ENCODE measurements around the gene RBFOX1.

Gene RBFOX1

DNA sequence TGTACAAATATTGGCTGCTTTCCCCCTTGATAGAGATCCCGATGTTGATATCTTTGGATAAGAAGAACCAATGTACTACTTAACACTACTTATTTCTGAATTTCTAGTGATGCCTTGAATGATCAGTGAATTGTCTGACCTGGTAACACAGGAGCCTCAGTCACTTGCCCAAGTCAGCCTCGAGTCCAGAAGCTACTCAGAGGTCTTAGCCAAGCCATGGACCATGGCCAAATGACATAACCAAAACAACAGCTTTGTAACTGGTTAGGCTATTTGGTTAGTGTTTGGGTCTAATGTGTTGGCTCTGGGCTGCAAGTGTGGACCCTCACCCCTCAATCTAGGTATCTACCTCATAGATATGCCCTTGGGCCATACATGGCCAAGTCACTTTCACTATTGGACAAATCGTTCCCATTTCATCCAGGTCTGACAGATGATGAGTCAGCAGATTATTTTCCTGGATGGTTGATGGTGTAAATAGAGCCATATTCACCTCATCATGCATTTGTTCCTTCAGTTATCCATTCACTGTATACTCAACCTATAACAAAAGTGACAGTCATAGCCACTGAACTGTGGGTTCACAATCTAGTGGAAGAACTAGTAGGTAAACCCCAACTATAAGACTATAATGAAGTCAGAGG lies 3.5 kb downstream of the RBFOX1 start:
- no peak for DNase-seq

- no peak for DNase-seq
Measured at GRCh38 chr16:7336742-7337141, 4.1 kb downstream of the RBFOX1 start.

DNA sequence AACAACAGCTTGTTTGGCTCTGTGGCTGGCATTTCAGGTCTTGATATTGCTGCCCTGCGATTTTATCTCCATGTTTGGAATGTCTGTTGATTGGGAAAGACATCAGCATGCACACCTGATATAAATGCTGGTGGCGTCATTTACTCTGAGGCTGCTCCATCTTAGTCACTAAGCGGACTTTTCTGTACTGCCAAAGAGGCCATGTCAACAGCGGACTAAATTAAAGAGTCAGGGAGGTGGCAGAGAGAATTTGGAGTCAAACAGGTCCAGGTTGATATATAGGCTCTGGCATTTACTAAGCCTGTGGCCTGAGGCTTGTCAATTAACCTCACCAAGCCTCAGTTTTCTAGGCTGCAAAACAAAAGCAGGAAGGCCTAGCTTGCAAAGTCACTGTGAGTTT lies 6.2 kb downstream of the RBFOX1 start:
- DNase-seq, result no peak

GRCh38 chr16:7339700-7340099 lies 7.1 kb downstream of the RBFOX1 start:
- DNase-seq, result no peak

- DNase-seq, result no peak
Measured at GRCh38 chr16:7340938-7341337, 8.3 kb downstream of the RBFOX1 start.

DNA sequence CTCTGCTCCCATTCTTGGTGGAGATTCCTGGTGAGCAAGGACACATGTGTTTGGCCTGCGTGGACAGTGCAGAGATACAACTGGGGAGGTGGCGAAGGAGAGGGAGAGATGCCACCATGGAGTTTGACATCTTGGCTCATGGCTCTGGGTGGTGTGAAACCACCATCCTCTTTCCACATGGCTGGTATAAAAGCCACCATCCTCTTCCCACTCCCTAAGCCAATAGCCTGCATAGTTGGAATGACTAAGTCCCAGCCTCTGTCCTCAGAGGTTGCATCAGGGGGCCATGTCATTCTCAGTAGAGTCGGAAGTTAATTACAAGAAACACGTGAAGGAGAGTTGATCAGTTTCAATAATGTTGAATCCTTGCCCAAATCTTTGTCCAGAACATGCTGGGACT lies 10.0 kb downstream of the RBFOX1 start:
- no peak for DNase-seq

DNA sequence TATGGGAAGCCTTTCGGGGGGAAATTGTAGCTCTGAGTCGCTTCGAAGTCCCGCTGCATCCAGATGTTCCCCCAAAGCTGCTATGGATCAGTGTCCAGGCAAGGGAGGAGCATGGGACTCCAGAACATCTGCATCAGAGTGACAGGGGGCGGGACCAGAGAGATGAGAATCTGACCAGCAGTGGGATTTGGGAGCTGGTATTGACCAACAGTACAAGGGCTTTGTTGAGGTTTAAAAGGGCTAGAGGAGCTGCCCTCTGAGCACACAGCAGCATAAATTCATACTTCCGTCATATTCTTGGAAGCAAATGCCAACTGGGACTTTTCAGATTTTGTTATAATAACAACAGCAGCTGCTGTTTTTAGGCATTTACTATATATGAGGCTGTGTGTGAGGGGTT lies 10.6 kb downstream of the RBFOX1 start:
- DNase-seq, result no peak

DNA sequence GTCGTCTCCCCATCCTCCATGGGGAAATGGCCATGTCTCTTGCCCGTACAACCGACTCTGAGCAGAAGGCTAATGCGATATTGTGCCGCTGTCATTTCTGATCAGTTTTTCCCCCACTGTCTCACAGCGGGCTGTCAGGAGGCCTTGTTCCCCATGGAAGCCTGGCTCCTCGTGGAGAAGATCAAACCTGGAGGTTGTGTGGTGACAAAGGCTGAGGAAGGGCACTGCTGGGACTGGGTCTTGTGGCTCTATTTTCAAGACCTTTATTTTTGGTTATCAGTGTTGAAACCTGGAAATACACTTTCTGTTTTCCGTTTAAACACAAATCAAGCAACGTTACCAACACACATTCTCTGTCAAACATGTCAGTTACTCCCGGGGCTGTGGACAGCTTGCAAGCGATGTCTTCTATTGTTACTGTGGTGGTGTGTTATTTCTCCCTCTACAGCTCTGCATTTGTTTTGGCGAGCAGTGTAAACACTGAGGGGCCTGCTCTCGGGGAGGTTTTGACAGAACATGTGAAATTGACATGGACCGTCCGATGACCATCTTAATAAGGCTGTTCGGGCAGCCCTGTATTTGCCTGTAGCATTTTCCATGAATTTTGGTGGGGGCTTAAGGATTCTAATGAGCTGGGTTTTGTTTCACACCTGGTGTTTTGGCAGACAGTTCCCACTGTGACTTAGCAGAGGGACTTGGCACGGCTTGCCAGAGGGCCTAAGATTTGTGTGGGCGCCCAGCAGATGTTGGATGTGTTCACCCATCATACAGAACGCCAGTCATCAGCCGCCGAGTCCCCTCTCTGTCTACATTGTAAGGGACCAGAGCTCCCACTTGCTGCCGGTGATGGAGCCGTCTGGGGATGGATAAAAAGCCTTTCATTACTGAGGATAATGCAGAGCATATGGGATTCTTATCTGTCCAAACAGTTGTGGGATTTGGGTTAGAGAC lies 12.5 kb downstream of the RBFOX1 start:
- DNase-seq, result no peak

DNA sequence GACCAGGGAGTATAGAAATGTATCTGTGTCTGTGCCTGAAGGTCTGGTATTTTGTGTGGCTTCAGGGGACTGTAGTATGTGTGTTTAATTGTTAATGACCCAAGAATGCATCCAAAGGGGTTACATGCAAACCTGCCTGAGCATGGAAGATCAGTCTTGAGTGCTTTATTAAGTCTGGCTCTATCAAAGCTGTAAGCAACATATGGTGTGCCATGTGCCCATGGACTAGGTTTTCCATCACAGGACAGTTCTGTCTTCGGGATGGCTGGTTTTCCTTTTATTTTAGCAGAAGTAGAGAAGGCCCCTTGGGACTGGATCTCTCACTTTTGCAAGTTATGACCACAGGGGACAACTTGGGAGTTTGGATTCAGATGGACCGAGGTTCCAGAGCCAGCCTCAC lies 18.2 kb downstream of the RBFOX1 start:
- no peak for DNase-seq

DNA sequence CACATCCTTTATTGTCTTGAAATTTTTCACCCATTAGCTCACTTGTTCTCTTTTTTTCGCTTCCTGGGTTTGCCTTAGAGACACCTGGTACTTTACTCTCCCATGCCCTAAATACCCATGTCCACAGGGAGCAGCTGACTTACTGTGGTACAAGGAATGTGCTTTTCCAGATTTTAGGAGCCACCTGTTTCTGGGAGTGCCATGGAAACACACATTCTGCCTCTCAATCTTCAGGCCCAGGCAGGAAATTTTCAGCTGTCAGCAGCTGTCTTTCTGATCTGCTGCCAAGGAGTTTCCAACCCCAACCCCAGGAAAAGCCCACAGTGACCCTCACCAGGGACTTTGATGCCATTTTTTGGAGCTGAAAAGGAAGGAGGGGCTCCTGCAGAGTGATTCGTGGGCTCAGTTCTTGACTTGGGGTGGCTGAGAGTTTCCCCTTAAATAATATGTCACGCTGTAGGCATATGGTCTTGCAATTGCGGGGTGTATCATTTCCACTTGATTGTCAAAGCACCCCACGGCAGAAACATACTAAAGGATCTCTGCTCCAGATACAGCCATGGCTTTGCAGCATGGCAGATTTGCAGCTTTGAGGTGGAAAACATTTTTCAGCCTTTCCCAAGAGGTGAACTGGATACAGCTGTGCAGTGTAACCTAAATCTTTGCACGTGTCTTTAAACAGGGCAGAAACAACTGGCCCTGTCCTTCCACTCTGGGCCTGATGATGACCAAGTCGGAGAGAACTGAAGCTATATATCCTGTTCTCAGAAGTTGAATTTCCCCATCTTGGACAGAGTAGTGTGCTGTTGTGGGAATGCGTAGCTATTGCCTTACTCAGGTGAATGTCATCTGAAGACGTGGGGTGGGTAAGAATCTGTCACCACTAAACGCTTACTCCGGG lies 19.2 kb downstream of the RBFOX1 start:
- no peak for DNase-seq

DNA sequence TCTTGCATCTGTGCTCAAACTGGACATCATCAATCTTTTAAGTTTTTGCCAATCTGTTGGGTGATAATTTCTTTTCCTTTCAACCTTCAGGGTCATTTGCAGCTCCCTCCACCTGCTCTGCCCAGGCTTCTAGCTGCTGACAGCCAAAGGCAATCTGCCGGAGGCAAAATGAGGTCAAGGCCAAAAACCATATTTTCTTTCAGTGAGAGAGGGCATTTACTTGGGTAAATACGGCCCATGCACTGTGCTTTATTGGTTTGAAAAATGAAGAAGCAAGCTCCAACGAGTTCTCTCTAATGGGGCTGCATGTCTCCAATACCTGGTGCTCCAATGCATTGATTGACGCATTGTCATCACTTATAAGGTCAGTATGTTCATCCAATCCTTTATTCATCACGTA lies 23.1 kb downstream of the RBFOX1 start:
- DNase-seq, result no peak

DNA sequence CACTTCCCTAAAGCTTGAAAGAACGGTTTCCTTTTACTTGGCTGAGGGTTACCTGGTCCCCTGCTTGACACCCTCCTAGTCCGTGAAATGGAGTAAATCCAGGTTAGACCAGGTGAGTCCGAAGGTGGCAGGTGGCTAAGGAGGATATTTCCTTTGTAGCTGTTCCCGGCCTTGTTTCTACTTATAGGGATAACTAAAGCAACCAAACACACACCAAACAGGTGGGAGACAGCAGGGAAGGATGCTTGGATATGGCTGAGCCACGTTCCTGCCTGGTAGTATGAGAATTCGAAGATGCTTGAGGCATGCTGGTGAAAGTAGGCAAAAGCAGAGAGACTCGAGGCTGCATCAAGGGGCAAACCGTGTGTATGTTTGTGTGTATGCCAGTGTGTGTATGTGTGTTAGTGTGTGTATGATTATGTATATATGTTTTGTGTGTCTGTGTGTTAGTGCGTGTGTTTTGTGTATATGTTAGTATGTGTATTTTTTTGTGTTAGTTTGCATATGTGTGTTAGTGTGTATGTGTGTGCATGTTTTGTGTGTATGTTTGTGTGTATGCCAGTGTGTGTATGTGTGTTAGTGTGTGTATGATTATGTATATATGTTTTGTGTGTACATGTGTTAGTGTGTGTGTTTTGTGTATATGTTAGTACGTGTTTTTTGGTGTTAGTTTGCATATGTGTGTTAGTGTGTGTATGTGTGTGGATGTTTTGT lies 28.9 kb downstream of the RBFOX1 start:
- DNase-seq, result no peak

DNA sequence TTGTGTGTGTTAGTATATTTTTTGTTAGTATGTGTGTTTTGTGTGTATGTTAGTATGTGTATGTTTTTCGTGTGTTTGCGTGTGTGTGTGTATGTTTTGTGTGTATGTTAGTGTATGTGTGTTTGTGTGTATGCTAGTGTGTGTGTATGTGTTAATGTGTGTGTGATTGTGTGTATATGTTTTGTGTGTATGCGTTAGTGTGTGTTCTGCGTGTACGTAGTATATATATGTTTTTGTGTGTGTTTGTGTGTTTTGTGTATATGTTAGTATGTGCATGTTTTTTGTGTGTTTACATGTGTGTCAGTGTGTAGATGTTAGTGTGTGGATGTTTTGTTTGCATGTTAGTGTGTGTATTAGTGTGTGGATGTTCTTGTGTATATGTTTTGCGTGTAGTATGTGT lies 29.6 kb downstream of the RBFOX1 start:
- DNase-seq, result no peak

DNA sequence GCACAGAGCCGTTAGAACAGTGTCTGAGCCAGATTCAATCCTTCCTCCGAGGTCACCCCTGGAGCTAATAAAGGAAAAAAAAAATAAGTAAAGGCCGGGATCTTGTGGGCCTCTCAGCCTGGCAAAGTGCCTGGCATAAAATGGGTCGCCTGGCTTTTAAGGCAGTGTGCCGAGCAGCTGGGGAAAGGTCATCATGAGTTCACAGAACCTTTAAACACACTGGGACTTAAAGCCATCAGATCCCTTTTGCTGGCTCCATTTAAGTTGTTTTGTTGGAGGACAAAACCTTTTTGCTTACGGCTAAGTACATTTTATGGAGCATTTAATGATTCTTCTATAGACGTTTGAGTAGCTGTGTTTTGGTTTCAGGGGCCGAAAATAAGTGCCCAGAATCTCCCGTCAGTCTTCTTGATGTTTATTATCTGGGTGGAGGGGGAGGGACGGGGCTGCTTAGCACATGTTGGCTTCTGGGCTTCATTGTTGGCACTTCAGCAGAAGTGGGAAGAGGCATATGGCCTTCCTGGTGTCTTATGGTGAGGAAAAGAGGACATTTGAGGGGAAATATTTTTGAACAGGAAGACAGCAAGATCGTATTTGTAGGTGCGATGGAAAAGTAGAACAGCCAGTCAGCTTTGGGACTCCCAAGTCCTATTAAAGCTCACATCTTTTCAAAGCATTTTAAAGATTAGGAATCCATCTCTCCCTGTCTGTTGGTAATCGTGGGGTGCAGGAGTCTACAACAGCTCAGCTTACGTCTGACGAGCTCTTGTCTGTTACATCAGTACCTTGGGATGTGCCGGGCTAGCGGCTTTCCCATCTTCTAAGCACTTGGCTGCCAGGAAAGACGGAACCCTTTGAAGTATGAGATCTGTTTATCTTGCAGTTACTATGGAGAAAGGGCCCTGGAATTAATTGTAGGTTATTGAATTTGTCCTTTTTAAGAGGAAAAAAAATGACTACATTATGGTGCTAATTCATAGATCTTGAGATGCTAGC lies 31.1 kb downstream of the RBFOX1 start:
- no peak for DNase-seq

DNA sequence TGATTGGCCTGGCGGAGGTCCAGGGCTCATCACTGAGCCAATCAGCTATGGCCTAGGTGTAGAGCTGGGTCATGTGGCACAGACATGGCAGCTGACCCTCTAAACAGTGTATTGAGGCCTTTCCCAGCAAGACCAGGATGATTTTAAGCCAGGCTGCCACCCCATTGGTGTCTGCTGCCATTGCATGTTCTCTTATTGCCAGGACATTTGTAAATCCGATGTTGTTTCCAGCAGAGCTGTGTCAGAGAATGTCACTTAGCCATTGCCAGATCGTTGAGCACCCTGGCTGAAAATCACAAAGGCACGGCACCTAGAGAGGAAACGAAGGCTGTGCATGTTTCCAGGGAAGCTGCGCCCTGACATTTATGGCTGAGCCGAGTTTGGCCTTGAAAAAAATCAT lies 33.4 kb downstream of the RBFOX1 start:
- no peak for DNase-seq

DNA sequence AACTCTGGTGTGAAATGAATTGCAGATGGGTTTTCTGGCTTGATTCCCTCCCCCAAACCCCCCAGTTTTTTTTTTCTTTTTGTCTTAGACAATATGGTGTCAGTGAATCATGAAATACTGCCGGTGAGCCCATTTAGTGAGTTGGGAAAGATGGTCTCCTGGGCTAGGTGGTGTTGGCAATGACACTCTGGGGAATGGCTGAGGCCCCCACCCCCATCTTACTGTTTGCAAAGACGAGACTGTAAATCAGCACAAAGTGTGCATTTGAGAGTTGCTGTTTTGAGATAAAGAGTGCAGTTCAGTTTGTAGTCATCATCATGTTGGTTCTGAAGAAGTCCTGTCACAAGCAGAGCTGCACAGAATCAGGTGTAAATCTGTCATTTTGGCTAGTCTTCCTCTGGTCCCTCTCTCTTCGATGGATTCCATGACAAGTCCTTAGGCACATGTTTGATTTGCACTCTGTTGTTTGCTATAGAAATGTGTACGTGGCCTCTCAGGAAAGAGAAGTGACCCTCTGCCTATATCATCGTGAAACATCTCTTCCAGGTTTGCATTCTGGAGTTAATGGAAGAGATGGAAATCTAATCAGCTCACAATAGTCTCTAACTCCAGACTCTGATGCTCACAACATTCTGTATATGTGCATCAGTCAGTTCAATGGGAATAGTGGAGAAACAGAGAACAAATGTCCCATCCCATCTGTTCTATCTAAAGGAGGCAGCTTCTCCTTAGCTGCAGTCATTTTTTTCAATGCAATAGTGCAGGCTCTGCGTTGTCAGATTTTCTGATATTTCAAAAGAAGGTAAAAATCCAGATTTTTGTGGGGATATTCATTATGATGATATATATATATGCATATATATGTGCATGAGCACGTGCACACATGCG lies 34.6 kb downstream of the RBFOX1 start:
- no peak for DNase-seq

DNA sequence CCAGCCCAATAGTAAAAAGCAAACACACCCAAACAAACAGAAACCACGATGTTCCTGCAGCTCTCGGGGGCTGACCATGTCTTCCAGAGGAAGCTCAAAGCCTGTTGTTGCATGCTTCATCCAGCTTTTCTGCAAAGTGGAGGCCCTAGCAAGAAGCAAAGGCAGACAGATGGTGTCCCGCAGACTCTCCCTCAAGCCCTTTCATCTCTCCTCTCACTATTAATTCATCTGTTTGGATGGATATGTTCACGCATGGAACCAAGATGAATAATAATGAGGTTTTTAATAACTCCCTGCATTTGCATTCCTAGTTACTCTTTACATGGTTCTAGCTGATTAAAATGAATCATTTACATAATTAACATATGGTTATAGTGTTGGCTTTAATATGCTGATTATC lies 36.6 kb downstream of the RBFOX1 start:
- no peak for DNase-seq

- no peak for DNase-seq
Measured at GRCh38 chr16:7372095-7372494, 39.5 kb downstream of the RBFOX1 start.

GRCh38 chr16:7373776-7374175 lies 41.1 kb downstream of the RBFOX1 start:
- DNase-seq, result no peak

- DNase-seq, result no peak
Measured at GRCh38 chr16:7374614-7375174, 42.0 kb downstream of the RBFOX1 start.
